ENCODE measurements around the gene NFAT5.
"Not testable (repeated sequence)": the region's sequence is repeated elsewhere in the genome, so short reads cannot be mapped to it uniquely, and the experiment has no call there.

The NFAT5 gene

GRCh38 chr16:69598045-69598444 is 32.3 kb downstream of the NFAT5 start:
- no peak for DNase-seq

GRCh38 chr16:69599731-69600130 is 34.0 kb downstream of the NFAT5 start:
- no peak for DNase-seq

DNA sequence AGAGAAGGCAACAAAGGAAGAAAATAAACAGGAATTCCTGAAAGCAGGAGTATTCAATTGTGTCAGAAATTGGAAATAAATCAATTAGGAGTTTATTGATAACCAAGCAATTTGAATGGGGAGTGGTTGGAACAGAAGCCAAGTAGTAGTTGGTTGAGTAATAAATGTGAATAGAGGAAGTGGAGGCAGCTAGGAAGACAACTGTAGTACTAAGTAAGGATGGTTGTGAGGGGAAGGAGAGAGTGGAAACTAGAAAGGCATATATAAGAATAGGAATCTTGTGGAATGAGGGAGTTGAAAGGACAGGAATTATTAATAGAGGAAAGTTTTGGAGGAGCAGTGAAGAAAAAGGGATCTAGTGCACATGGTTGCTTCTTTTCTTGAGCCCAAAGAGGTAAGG is 34.4 kb downstream of the NFAT5 start:
- DNase-seq, result no peak

GRCh38 chr16:69601250-69601649 is 35.5 kb downstream of the NFAT5 start:
- DNase-seq, result no peak

DNA sequence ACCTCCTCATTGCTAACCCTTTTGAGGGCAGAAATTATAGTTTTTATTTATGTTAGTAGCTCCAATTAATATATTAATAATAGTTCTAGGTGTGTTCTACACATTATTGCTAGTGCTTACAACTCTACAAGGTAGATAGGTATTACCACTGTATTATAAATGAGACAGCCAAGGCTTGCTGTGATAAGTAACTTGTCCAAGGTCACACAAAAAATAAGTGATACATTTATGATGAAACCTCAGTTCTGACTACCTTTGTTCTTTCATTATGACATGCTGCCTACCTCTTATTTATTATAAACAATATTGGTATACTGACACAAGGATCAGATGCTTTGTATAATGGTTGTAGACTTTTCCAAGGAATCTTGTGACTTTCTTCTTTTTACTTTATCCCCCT is 41.2 kb downstream of the NFAT5 start:
- no peak for DNase-seq

DNA sequence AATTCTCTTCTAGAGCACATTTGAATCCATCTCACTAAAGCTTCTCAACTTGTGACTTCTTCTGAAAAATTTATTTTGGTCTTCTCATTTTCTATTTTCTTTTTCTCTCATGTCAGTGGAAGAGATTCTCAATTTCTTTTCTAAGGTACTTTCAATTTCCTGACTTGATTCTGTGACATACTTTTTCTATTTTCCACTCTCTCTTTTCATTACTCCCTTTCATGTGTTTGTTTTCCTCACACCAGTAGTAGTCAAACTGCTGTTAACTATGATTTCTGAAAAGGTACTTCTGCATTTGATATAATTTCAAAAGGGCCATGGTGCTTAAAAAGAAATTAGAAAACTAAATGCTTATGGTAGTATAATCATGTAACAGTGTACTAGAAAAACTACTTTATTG is 41.9 kb downstream of the NFAT5 start:
- DNase-seq, result no peak

GRCh38 chr16:69610356-69610755 is 44.6 kb downstream of the NFAT5 start:
- no peak for DNase-seq

- no peak for DNase-seq
These were observed 45.4 kb downstream of the NFAT5 start for GRCh38 chr16:69611103-69611640.

- DNase-seq, result no peak
These were observed 47.8 kb downstream of the NFAT5 start for GRCh38 chr16:69613378-69614154.

DNA sequence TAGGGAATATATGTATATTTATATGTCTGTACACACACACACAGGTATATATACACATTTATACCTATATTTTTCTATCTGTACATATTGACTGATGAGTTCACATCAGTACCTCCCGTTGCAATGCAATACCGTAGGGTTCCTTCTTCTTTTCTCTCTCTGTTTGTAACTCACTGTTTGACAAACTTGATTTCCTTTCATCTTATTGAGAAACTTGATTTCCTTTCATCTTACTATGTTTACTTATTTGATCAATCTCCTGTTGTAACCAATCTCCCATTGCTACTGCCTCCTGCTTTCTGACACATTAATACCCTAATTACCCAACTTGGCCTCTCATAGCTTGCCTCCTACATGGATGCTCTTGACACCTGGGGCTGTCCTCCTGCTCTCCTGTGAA is 49.8 kb downstream of the NFAT5 start:
- DNase-seq, result no peak

- DNase-seq, result no peak
These were observed 50.3 kb downstream of the NFAT5 start for GRCh38 chr16:69616082-69616481.

DNA sequence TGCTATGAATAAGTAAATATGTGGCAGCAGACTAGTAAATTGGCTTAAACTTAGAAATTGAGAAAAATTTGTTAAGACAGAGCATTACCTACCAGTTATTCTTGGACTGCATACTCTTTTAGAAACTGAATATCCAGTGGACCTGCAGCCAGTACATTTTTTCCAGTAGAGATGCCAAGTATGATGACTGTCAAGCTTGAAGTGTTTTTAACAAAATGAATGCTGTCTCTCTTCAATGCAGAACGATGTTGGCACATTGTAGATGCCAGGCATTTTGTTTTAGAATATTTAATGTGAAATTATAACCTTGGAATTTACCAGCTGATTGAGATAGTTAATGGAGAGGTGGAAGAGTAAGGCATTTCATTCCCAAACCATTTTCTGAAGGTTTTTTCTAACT is 52.5 kb downstream of the NFAT5 start:
- no peak for DNase-seq

DNA sequence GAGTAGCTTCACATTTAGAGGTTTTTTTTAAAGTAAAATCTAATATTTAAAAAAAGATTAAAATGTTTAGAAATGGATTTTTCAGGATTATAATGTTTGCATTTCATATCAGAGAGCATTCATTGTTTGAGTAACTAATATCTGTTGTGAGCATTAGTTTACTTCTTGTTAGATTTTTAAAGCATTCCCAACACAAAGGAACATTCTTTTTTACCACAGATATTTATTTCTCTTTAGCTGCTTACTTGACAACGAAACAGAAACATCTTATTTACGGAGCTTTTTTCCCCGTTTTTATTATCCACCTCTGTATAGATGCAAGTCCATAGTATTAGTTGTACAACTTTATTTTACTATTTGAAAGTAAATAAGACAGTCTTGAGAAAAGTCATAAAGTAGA is 53.0 kb downstream of the NFAT5 start:
- no peak for DNase-seq

DNA sequence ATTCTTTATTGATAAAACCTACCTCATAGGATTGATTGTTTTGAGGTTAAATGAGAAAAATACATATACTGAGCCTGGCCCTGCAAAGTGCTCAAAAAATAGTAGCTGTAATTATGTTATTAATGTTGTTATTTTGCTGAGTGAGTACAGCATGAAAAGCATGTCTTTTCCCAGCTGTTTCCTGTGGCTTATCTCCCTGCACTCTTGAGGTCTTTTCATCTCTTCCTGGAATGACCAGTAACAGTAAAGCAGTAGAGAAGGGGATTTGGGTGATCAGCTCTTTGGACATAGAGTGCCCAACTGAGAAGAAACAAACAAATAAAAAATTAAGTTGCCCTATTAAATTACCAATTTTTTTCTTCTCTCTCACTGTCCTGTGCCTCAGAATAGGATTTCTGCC is 53.7 kb downstream of the NFAT5 start:
- no peak for DNase-seq

DNA sequence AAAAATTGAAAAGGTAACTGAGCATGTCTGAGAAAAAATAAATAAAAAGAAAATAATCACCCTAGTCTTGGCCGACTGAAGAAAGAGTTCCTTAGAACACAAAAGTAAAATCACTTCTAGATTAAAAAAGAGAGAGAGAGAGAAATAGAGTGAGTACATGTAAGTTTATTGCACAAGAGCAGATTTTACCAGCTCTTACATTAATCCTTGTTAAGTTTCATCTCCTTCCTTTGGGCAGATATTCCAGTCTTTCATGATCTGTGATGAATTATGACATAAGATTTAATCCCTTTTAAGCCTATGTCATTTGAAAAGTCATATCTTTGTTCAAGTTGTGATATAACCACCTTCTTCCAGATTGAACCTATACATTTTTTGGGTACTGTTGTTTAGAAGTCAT is 54.8 kb downstream of the NFAT5 start:
- no peak for DNase-seq

DNA sequence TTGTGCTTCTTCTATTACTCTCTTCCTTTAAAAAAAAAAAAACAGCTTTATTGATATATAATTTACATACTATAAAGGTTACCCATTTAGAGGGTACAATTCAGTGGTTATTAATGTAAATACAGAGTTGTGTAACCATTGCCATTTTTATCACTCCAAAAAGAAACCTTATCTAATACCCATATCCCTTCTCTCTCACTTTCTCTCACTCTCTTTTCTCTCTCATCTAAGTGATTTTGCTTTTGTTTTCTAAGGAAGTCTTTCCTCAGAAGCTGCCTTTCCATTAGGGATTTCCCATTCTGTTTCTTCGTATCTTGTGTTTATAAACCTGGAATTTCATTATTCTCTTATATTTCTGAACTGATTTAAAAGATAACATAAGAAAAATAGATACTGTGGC is 55.5 kb downstream of the NFAT5 start:
- no peak for DNase-seq

DNA sequence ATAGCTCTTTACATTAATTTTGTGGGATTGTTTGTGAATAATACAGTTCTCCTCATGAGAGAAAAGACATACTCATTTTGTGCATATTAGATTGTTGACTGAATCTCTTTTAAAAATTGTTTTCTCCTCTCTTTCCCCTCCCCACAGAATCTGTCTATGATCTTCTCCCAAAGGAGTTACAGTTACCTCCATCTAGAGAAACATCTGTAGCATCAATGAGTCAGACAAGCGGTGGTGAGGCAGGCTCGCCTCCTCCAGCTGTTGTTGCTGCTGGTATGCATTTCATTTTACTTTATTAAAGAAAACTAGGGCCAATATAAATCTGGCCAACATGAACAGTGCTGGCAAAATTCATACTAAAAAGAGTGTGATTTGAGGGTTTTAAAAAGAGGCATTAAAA is 60.5 kb downstream of the NFAT5 start:
- no peak for DNase-seq

DNA sequence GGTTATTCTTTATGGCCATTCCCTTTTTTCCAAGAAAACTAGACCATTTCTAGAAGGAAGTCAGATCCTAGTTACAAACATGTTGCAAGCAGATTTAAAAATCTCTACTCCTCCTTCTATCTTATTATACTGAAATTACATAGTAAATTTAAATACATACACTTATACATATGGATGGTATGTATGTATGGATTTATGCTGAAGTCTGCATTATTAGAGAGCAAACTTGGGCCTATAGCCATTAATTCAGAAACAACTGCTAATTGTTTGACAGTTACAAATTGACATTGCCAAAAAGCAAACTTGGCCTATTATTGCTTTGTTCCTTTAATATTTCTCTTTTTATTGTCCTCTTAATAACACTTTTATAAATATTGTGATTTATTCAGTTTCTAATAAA is 67.1 kb downstream of the NFAT5 start:
- DNase-seq, result no peak

DNA sequence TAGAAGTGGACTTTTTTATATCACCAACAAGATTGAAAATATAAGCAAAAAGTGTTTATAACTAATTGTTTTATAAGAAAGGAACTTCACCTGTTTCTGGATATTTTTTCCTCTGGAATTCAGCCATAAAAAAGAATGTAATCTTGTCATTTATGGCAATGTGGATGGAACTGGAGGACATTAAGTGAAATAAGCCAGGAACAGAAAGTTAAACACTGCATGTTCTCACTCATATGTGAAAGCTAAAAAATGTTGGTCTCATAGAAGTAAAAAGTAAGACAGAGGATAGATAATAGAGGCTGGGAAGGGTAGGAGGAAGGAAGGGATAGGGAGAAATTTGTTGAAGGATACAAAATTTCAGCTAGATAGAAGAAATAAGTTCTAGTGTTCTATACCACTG is 67.6 kb downstream of the NFAT5 start:
- DNase-seq, result no peak

DNA sequence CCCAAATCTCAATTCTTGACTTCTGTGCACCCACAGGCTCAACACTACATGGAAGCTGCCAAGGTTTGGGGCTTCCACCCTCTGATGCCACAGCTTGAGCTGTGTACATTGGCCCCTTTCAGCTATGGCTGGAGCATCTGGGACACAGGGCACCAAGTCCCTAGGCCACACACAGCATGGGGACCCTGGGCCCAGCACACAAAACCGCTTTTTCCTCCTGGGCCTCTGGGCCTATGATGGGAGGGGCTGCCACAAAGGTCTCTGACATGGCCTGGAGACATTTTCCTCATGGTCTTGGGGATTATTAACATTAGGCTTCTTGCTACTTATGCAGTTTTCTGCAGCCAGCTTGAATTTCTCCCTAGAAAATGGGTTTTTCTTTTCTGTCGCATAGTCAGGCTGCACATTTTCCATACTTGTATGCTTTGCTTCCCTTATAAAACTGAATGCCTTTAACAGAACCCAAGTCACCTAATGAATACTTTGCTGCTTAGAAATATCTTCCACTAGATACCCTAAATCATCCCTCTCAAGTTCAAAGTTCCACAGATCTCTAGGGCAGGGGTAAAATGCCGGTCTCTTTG is 70.9 kb downstream of the NFAT5 start:
- DNase-seq, result not testable (repeated sequence)

DNA sequence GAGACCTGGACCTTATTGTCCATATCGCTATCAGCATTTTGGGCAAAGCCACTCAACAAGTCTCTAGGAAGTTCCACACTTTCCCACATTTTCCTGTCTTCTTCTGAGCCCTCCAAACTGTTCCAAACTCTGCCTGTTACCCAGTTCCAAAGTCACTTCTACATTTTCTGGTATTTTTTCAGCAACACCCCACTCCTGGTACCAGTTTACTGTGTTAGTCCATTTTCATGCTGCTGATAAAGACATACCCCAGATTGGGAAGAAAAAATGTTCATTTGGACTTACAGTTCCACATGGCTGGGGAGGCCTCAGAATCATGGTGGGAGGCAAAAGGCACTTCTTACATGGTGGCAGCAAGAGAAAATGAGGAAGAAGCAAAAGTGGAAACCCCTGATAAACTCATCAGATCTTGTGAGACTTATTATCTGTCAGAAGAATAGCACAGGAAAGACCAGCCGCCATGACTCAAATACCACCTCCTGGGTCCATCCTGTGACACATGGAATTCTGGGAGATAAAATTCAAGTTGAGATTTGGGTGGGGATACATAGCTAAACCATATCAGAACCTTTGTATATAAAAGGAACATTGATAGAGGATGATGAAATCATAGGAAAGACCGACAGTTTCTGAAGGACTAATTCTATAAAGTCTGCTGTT is 71.6 kb downstream of the NFAT5 start:
- not testable (repeated sequence) for DNase-seq

DNA sequence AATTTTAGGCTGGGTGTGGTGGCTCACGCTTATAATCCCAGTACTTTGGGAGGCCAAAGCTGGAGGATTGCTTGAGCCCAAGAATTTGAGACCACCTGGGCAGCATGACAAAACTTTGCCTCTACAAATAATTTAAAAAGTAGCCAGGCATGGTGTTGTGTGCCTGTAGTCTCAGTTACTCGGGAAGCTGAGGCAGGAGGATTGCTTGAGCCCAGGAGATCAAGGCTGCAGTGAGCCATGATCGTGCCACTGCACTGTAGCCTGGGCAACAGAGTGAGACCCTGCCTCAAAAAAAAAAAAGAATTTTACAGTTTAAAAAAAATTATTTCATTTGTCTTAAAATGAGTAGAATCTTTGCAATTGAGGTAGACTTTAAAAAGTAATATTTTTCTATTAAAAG is 78.2 kb downstream of the NFAT5 start:
- DNase-seq, result not testable (repeated sequence)

GRCh38 chr16:69644790-69645189 is 79.0 kb downstream of the NFAT5 start:
- no peak for DNase-seq

- no peak for DNase-seq
These were observed 81.3 kb downstream of the NFAT5 start for GRCh38 chr16:69647020-69647419.
